ENCODE measurements around the gene PABPN1L. TPM values are rescaled to one million over a fixed set of nuclear protein-coding genes. Genes with fewer than 3 reads are reported as not detected.
A peak's percentile ranks its signal among the peaks of the same experiment; 100 is the strongest.

Gene PABPN1L
- total and polyA plus RNA-seq, 2 of the 13 experiments (the other 11 are each of a cell fraction or from before 2014, with no cell fraction given) = not detected

GRCh38 chr16:88815901-88816589 is 50.4 kb downstream of the PABPN1L start (continued):
- TF ChIP-seq ARHGAP35 (CRISPR knock-in tag; IDR thresholded peaks at IDR 0.05; ENCODE audit: borderline replicate concordance) = no peak
- no peak for TF ChIP-seq ZBTB14 (CRISPR knock-in tag; IDR thresholded peaks at IDR 0.05)
- TF ChIP-seq SAP130 (CRISPR knock-in tag; IDR thresholded peaks at IDR 0.05; ENCODE audit: low read depth) = peak; percentile 28; the same call in 1 of the 2 replicates
- no peak for TF ChIP-seq ZNF318 (CRISPR knock-in tag; IDR thresholded peaks at IDR 0.05)
- TF ChIP-seq BCL3 (CRISPR knock-in tag; IDR thresholded peaks at IDR 0.05) = no peak
- 0 out of 2 replicates have a peak, but pooled peaks have one; percentile 35 for TF ChIP-seq PCBP1 (IDR thresholded peaks at IDR 0.05; ENCODE audit: borderline replicate concordance, low read depth, low read length)
- TF ChIP-seq POGZ (CRISPR knock-in tag; IDR thresholded peaks at IDR 0.05) = no peak
- TF ChIP-seq ZBTB4 (CRISPR knock-in tag; IDR thresholded peaks at IDR 0.05; ENCODE audit: borderline replicate concordance) = no peak
- no peak for TF ChIP-seq ARID5B (CRISPR knock-in tag; IDR thresholded peaks at IDR 0.05)

All from HepG2 (cell line).